Activated CD4-positive, CD25-positive, alpha-beta regulatory T cell treated with anti-CD3 and anti-CD28 coated beads, Interleukin-2, amount 50 U/mL, for 16 hours (primary cell): ENCODE measurements around the gene BCL7C.
A peak's percentile ranks its signal among the peaks of the same experiment; 100 is the strongest.
"Not testable (repeated sequence)": the region's sequence is repeated elsewhere in the genome, so short reads cannot be mapped to it uniquely, and the experiment has no call there.

Experiments
- DNase-seq: peaks from one replicate; pipeline ENCODE4 v3.0.0-alpha.2; 2020; ENCODE audit warnings: low read depth, low spot score

Gene BCL7C

DNA sequence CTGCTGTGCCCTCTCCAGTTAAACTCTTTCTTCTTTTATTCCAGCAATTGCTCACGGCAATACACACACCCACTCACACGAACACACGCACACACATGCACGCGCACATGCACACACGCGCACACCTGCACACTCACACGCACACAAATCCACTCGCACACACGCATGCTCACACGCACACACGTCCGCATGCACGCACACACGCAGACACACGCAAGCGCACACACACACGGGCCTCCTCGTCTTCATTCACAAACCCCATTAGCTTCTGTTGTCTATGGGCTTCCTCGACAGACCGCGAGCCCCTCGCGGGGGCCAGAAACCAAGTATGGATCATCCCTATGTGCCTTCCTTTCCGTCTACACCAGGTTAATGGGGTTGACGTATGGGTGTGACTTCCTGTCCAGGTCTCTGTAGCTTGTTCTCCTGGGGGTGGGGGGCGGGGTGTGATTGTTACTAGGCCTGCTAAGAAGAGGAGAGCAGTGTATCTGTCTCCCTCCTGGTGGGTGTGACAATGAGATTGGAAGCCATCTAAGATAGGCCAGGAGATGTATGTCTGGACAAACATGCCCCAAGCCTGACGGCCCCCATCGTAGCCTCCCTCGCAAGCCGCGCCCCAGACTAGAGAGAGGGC is 1.9 kb upstream of the BCL7C start:
- no peak for DNase-seq

- DNase-seq: no peak
Observed at GRCh38 chr16:30894540-30895368, 877 bp upstream of the BCL7C start.

DNA sequence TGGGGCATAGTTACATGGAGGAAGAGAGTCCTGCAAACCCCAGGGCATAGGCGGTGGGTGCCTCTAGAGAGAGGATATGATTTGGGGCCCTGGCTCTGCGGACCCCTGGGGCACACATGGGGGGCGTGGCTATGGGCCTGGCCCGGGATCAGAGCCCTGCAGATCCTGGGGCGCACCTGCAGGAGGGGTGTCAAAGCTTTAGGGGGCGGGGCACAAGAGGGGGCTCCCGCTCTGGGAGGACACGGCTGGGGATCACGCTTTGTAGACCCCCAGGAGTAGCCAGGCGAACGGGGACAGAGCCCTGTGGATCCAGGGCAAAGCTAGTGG is 497 bp downstream of the BCL7C start:
- no peak for DNase-seq

- no peak for DNase-seq
Observed at GRCh38 chr16:30892670-30893416, 1.0 kb downstream of the BCL7C start.

GRCh38 chr16:30891043-30891823 is 2.6 kb downstream of the BCL7C start:
- DNase-seq: not testable (repeated sequence)

DNA sequence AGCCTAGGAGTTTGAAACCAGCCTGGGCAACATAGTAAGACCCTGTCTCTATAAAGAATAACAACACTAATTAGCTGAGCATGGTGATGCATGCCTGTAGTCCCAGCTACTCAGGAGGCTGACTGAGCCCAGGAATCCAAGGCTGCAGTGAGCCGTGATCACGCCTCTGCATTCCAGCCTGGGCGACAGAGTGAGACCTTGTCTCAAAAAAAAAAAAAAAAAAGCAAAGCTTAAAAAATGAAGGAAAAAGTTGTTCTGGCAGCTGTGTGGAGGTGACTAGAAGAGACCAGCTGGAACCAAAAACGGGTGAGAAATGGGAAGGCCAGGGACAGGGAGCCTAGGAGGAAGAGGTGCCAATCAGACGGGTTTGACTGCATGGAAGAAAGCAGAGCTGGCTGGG is 4.2 kb downstream of the BCL7C start:
- no peak for DNase-seq

- no peak for DNase-seq
Observed at GRCh38 chr16:30888856-30889499, 4.9 kb downstream of the BCL7C start.

DNA sequence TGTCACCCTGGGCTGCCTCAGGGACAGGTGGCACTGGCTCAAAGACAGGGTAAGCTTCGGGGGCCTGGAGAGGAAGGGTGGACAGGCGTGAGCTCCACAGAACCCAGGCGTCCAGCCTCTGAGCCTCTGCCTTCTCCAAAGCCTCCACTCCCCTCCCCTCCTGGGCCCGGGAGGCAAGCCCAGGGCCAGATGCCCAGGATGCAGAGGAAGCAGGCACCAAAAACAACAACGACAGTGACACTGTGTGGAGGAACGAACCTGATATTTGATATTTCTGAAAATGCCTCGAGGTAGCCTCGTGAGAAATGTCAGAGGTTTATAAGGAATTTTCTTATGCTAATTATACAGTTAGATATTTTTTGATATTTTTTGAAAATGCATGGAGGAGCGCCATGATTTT is 6.0 kb downstream of the BCL7C start:
- no peak for DNase-seq

DNA sequence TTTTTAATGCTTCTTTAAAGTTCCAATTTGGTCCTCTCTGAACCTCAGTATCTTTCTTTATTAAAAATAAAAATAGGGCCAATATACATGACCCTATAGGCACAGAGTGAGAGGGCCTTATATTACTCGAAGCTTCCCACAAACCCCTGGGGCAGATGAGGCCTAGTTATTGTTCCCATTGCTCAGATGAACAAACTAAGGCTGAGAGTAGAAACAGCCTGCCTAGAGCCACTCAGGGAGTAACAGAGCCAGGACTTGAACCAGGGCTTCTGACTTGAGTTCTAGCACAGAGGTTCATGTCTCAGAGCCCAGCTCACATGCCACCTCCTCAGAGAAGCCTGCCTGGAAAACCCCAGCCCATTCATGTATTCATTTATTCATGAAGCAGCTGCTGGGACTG is 7.7 kb downstream of the BCL7C start:
- DNase-seq: no peak

DNA sequence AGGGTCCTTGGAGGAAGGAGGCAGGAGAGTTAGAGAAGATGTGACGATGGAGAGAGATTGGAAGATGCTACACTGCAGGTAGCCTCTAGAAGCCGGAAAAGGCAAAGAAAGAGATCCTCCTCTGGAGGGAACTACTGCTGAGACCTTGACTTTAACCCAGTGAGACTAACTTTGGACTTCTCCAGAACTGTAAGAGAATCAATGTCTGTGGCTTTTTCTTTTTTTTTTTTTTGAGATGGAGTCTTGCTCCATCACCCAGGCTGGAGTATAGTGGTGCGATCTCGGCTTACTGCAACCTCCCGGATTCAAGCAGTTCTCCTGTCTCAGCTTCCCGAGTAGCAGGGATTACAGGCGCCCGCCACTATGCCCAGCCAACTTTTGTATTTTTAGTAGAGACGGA is 8.7 kb downstream of the BCL7C start:
- DNase-seq: no peak

GRCh38 chr16:30884760-30885159 is 9.1 kb downstream of the BCL7C start:
- no peak for DNase-seq

DNA sequence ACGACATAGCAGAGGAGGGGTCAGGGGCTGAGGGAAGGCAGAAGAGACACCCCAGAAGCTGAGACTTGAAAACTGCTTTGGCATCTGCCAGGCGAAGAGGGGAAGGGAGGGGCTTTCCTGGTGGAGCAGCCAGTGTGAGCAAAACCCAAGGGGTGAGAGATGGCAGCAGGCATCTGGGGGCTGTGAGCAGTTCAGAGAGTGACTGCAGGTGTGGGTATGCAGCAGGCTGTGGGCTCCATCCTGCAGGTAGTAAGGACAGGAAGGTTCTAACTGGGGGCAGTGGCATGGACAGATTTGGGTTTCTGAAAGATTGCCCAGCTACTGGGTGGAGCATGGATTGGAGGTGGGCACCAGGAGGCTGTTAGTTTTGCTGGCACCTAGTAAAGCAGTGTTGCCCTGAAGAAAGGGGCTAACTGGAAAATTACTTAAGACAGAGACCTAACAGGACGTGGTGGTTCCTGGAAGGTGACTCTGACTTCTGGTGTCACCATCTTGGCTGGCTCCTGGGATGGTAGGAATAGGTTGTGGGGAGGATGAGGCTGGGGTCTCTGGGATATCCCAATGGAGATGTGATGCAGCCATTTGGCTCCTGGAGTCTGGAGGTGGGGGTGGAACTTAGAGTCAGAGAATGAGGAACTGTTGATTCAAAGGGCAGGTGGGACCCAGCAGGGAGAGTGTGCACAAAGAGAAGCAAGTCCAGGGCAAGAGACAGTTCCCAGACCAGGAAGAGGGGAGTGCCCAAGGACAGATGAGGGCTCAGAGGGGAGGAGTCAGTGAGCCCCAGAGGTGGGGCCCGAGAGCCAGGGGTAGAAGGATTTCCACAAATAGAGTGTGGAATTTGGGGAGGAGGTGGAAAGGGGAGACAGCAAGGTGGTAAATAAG is 11.2 kb downstream of the BCL7C start:
- DNase-seq: no peak

DNA sequence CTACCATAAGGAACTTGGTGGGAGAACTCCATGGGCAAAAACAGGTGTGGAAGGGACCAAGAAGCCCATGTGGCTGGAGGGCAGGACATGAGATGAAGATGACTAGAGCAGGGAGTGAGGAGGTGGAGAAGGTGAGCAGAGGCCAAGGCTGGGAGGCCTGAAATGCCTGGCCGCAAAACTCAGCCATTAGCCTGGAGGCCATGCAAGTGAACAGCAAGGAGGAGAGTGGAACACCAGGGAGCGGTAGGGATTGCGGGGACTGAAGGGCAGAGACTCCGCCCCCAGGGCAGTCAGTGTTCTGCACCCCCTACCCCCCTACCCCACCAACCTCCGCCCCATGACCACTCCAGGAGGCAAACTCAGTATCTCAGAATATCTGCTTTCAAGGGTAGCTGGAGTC is 17.0 kb downstream of the BCL7C start:
- no peak for DNase-seq

DNA sequence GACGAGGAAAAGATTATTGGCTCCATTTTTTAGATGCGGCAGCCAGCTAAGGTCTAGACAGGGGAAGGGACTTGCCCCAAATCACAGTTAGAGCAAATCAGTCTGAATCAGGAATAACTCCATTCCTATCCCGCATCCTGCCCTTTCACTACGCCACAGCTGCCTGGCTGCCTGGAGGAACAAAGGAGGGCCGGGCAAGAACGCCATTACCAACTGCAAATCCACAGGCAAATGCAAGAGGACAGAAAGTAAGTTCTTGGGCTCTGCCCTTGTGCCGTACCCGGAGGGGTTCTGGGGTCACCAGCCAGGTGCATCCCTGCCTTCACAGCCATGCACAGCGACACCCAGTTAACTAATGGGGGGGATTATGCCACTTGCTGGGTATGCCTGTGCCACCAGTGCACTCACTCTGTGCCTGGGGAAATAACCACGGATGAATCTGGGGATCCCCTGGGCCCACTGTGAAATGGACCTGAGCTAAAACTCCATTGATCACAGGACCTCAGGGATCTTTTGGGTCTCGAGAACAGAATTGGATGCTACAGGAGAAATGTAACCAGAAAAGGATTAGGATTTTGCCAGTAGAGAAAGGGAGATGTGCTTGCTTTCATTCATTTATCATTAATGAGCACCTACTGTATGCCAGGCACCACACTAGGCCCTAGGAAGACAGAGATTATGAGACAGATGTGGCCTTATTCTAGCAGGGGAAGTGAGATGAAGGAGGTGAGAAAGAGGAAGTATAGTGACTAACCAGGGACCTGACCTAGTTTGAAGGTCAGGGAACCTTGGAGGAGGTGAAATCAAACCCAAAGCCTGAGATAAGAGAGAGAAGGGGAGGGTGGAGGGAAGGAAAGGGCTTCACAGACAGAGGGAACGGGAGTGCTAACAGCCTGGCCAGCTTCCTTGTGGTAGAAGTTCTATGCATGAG is 17.7 kb downstream of the BCL7C start:
- no peak for DNase-seq

- peak; percentile 77 for DNase-seq
Observed at GRCh38 chr16:30874821-30875717, 18.8 kb downstream of the BCL7C start.

GRCh38 chr16:30874244-30874820 is 19.5 kb downstream of the BCL7C start:
- DNase-seq: no peak

- no peak for DNase-seq
Observed at GRCh38 chr16:30870904-30871303, 23.0 kb downstream of the BCL7C start.

GRCh38 chr16:30867747-30868146 is 26.1 kb downstream of the BCL7C start:
- DNase-seq: no peak
